ENCODE results near the gene STIMATE. TPM values are rescaled to one million over a fixed set of nuclear protein-coding genes. Genes with fewer than 3 reads are reported as not detected.

The STIMATE gene
- total and polyA plus RNA-seq, 7 experiments from 2014 or later: 3.0 to 44.9 (median 33.6) TPM

DNA sequence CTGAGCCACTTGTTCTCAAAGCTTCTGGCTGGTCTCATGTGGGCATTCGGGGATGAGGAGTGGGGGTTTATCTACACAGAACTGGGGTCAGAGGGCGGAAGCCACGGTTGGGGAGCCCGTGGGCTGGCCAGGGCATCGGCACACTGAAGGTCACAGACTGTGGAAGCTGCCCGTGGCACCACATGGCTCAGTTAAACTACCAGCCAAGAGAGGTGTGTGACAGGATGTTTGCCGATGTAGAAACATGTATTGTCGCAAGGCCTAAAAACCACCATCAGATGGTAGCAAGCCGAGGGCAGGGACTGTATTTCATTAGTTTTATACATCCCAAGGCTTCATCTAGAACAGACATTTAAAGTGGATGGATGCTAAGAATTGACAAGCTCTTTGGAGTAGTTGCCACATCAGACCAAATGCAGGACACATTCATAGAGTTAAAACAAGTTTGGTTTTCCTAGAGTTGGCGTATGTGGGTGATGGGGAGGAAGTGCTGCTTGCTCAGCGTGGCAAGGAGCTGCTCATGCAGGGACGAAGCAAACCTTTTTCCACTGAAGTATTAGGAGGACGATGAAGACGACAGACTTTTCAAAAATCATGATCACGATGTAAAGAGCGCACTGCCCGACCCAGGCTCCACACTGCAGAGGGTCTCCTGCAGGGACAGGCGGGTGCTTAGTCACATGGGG, 52.9 kb downstream of the STIMATE start:
- Mint-ChIP-seq H3K9me3 (no peaks in the 10 kb centered on the region), H3K4me3 (peak overlapping the region in 1 of 10 donors; percentile 37), H3K4me1 (peaks cover 1 to 16% (median 5%) of the 10 kb centered on the region in 7 donors), H3K27ac (peak overlapping the region in 3 of 9 donors; percentile 46 to 86 (median 56)), H3K27me3 (no peaks in the 10 kb centered on the region), H3K36me3 (peaks cover 4 to 42% (median 4%) of the 10 kb centered on the region in 5 donors)
- no peak overlapping the region for H3K4me3 ChIP-seq (ENCODE audit: low read length)
- peak; percentile 29 for ATAC-seq
- no peaks in the 10 kb centered on the region for H3K27me3 ChIP-seq (ENCODE audit: control insufficient read depth in 2 of 2, insufficient read depth in 2 of 2, low read length in 2 of 2)
- no peak for DNase-seq
- peaks cover under 1 to 2% of the 10 kb centered on the region in 2 donors for H3K4me1 ChIP-seq (ENCODE audit: control insufficient read depth in 2 of 2, insufficient read depth in 2 of 2, low read length in 2 of 2)
- no peaks in the 10 kb centered on the region for H3K9me3 ChIP-seq (ENCODE audit: control insufficient read depth in 2 of 3, low read length in 3 of 3)
- POLR2A ChIA-PET: no interaction called here
- no peak overlapping the region for H3K27ac ChIP-seq (ENCODE audit: low read depth, low read length)
- CTCF ChIA-PET: no interaction called here
- intact Hi-C loops (cut with micrococcal nuclease): loop anchor here in 1 of 2 donors (2.0 kb wide), 1 partner anchor 90 kb away; no protein-coding TSS in a partner anchor
- peaks cover 0 to 68% (median 8%) of the 10 kb centered on the region in 3 experiments for H3K36me3 ChIP-seq (ENCODE audit: control insufficient read depth in 2 of 3, insufficient read depth in 3 of 3, low read length in 3 of 3)

DNA sequence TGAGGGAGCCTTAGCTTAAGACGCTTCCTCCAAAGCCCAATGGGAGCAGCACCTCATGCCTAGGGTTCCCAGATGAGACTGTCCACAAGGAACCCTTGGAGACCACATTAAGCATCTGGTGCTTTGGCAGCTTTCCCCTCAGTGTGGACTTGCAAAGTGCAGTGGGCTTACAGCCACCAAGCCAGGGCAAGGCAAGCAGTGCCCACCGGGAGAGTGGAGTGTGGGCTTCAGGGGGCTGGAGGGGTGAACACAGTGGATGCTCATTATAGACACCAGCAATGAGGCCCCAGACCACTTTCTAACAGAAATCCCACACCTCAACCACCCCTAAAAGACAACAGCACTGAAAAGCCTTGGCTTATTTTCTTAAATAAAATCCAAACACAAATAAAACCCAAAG, 53.5 kb downstream of the STIMATE start:
- ChIA-PET POLR2A (no interaction called here), CTCF (no interaction called here)
- Mint-ChIP-seq H3K4me1 (peaks cover 6 to 19% (median 9%) of the 10 kb centered on the region in 7 donors), H3K4me3 (no peak overlapping the region), H3K9me3 (no peaks in the 10 kb centered on the region), H3K36me3 (peaks cover 4 to 37% (median 4%) of the 10 kb centered on the region in 5 donors), H3K27ac (no peak overlapping the region), H3K27me3 (no peaks in the 10 kb centered on the region)
- H3K4me1 ChIP-seq (ENCODE audit: control insufficient read depth in 2 of 2, insufficient read depth in 2 of 2, low read length in 2 of 2): peaks cover 6 to 8% of the 10 kb centered on the region in 2 donors
- no peak overlapping the region for H3K4me3 ChIP-seq (ENCODE audit: low read length)
- no peaks in the 10 kb centered on the region for H3K27me3 ChIP-seq (ENCODE audit: control insufficient read depth in 2 of 2, insufficient read depth in 2 of 2, low read length in 2 of 2)
- H3K9me3 ChIP-seq (ENCODE audit: control insufficient read depth in 2 of 3, low read length in 3 of 3): no peaks in the 10 kb centered on the region
- no peak for ATAC-seq
- intact Hi-C loops (cut with micrococcal nuclease): loop anchor here in 1 of 2 donors (2.0 kb wide), 1 partner anchor 91 kb away; no protein-coding TSS in a partner anchor
- peaks cover 0 to 63% (median 8%) of the 10 kb centered on the region in 3 experiments for H3K36me3 ChIP-seq (ENCODE audit: control insufficient read depth in 2 of 3, insufficient read depth in 3 of 3, low read length in 3 of 3)
- H3K27ac ChIP-seq (ENCODE audit: low read depth, low read length): no peak overlapping the region
- DNase-seq: no peak

DNA sequence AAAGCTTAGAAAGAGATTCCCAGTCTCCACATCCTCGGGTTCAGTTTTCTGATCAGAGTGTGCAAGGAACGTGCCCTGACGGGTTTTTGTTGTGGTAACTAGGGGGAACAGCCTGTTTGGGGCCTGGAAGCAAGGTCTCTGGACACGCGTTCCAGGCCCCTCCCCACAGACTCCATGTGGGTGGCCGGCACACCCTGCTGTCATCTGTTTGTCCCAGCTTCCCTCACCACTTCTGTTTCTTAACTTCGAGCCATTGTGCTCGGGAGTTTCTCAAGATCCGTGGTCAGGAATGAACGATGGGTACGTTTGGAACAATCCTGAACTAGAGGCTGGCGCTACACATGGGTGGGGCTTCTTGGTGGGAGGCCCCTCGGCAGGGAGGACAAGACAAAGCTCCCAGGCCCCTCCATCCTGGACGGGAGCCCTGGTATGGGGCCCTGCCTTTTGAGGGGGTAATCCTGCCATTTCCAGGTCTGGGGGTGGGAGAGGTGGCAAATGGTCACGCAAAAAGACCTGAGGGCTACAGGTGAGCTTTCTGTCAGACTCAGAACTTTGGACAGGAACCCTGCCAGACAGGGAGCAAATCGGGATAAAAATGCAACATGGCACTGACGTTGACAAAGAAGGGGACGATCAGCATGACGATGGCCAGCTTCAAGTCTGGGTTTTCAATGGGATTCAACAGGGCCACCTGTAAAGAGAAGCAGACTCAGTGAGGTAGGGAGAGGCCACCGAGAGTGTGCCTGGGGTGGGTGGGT, 54.1 kb downstream of the STIMATE start:
- no peaks in the 10 kb centered on the region for H3K9me3 ChIP-seq (ENCODE audit: control insufficient read depth in 2 of 3, low read length in 3 of 3)
- no peak overlapping the region for H3K4me3 ChIP-seq (ENCODE audit: low read length)
- ATAC-seq: no peak
- CTCF ChIA-PET: no interaction called here
- peaks cover 12% of the 10 kb centered on the region in 2 donors for H3K4me1 ChIP-seq (ENCODE audit: control insufficient read depth in 2 of 2, insufficient read depth in 2 of 2, low read length in 2 of 2)
- Mint-ChIP-seq H3K4me3 (no peak overlapping the region), H3K9me3 (no peaks in the 10 kb centered on the region), H3K27ac (no peak overlapping the region), H3K27me3 (no peaks in the 10 kb centered on the region), H3K4me1 (peaks cover 6 to 22% (median 15%) of the 10 kb centered on the region in 7 donors), H3K36me3 (peaks cover 4 to 35% (median 4%) of the 10 kb centered on the region in 5 donors)
- H3K27me3 ChIP-seq (ENCODE audit: control insufficient read depth in 2 of 2, insufficient read depth in 2 of 2, low read length in 2 of 2): no peaks in the 10 kb centered on the region
- peaks cover 0 to 57% (median 5%) of the 10 kb centered on the region in 3 experiments for H3K36me3 ChIP-seq (ENCODE audit: control insufficient read depth in 2 of 3, insufficient read depth in 3 of 3, low read length in 3 of 3)
- H3K27ac ChIP-seq (ENCODE audit: low read depth, low read length): no peak overlapping the region
- DNase-seq: no peak
- intact Hi-C loops (cut with micrococcal nuclease): no loop called here
- POLR2A ChIA-PET: no interaction called here

DNA sequence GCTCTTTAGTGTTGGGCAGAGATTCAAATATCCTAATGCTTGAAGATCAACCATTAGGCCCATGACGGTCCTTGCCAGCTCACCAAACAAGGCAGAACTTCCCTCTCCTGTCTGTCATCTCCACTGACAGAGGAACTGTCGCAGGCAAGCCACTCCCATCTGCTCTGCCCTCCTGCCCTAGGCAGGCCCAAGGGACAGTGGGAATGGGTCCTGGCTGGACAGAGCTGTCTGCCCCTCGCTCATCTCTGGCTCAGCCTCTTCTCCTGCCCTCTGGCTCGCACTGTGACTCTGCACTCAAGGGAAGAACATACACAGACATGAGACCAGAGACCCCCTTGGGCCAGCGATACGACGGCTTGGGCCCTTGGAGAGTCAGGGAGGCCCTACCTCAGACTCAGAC, 54.9 kb downstream of the STIMATE start:
- DNase-seq: no peak
- no peaks in the 10 kb centered on the region for H3K9me3 ChIP-seq (ENCODE audit: control insufficient read depth in 2 of 3, low read length in 3 of 3)
- peaks cover 12 to 21% of the 10 kb centered on the region in 2 donors for H3K4me1 ChIP-seq (ENCODE audit: control insufficient read depth in 2 of 2, insufficient read depth in 2 of 2, low read length in 2 of 2)
- Mint-ChIP-seq H3K9me3 (no peaks in the 10 kb centered on the region), H3K36me3 (peaks cover 4 to 33% (median 6%) of the 10 kb centered on the region in 5 donors), H3K4me3 (no peak overlapping the region), H3K27me3 (no peaks in the 10 kb centered on the region), H3K27ac (peak overlapping the region in 1 of 9 donors; percentile 12), H3K4me1 (peaks cover 10 to 30% (median 23%) of the 10 kb centered on the region in 7 donors)
- ChIA-PET POLR2A (no interaction called here), CTCF (no interaction called here)
- H3K36me3 ChIP-seq (ENCODE audit: control insufficient read depth in 2 of 3, insufficient read depth in 3 of 3, low read length in 3 of 3): peaks cover 0 to 48% (median 5%) of the 10 kb centered on the region in 3 experiments
- H3K27me3 ChIP-seq (ENCODE audit: control insufficient read depth in 2 of 2, insufficient read depth in 2 of 2, low read length in 2 of 2): no peaks in the 10 kb centered on the region
- no peak for ATAC-seq
- H3K27ac ChIP-seq (ENCODE audit: low read depth, low read length): no peak overlapping the region
- intact Hi-C loops (cut with micrococcal nuclease): no loop called here
- H3K4me3 ChIP-seq (ENCODE audit: low read length): no peak overlapping the region

DNA sequence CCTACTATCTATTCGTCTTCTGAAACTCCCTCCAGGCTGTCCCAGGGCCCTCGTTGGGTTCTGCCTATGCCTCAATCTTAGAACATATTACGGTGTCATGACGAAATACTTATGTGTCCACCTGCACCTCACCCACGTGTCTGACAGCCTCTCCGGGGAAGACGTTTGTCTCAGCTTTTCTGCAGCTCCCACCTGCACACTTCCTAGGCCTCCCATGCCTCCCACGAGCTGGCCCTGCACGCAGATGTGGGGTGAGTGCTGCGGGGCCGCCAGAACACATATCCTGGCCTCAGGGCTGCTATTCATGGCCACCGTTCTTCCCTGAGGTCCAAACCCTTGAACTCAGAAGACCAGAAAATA, 55.4 kb downstream of the STIMATE start:
- no peak overlapping the region for H3K4me3 ChIP-seq (ENCODE audit: low read length)
- H3K9me3 Mint-ChIP-seq: no peaks in the 10 kb centered on the region
- no peak overlapping the region for H3K4me3 Mint-ChIP-seq
- POLR2A ChIA-PET: no interaction called here
- H3K36me3 ChIP-seq (ENCODE audit: control insufficient read depth in 2 of 3, insufficient read depth in 3 of 3, low read length in 3 of 3): peaks cover 0 to 44% (median 5%) of the 10 kb centered on the region in 3 experiments
- DNase-seq (no peak), ATAC-seq (no peak)
- H3K4me1 Mint-ChIP-seq: peaks cover 12 to 32% (median 26%) of the 10 kb centered on the region in 7 donors
- CTCF ChIA-PET: interaction anchor here (0.7 kb wide), 1 partner anchor 123 kb away, joined by 3 read pairs; no protein-coding TSS in a partner anchor
- no peak overlapping the region for H3K27ac ChIP-seq (ENCODE audit: low read depth, low read length)
- intact Hi-C loops (cut with micrococcal nuclease): no loop called here
- H3K36me3 Mint-ChIP-seq: peaks cover 4 to 28% (median 7%) of the 10 kb centered on the region in 5 donors
- peak overlapping the region in 1 of 9 donors; percentile 38 for H3K27ac Mint-ChIP-seq
- H3K27me3 Mint-ChIP-seq: no peaks in the 10 kb centered on the region
- peaks cover 12 to 22% of the 10 kb centered on the region in 2 donors for H3K4me1 ChIP-seq (ENCODE audit: control insufficient read depth in 2 of 2, insufficient read depth in 2 of 2, low read length in 2 of 2)
- no peaks in the 10 kb centered on the region for H3K27me3 ChIP-seq (ENCODE audit: control insufficient read depth in 2 of 2, insufficient read depth in 2 of 2, low read length in 2 of 2)
- no peaks in the 10 kb centered on the region for H3K9me3 ChIP-seq (ENCODE audit: control insufficient read depth in 2 of 3, low read length in 3 of 3)

DNA sequence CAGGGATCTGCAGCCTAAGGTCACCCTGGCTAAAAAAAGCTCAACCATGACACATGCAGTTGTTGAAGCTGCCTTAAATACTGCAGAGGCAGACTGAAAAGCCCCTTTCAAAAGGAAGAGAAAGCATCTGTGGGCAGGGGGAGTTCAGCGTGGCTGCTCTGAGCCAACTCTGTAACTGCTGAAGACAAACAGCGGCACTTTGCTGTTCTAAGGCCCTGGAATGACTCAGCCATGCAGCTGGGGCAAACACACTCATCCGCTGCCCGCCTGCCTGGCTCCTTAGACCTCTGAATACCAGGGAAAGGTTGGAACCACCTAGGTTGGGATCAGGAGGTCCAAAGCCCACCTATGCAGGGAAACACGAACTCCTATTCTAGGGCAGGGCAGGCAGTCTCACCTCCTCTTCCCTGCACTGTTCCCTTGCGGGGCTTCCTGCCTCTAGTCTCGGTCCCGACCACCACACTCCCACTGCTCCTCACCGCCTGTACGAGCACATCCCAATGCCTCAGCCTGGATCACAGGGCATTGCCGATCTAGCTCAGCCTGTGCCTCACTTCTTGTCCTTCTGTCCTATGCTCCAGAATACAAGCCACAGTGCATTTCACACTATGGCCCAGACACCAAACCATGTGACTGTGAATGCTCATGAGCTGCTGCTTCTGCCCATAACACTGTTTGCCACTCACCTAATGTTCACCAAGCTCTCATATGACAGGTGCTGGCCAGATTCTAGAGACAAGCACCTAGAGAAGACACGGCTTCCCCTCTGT, 56.0 kb downstream of the STIMATE start:
- DNase-seq (no peak), ATAC-seq (no peak)
- Mint-ChIP-seq H3K4me1 (peaks cover 12 to 36% (median 26%) of the 10 kb centered on the region in 7 donors), H3K27me3 (no peaks in the 10 kb centered on the region), H3K4me3 (no peak overlapping the region), H3K9me3 (no peaks in the 10 kb centered on the region), H3K27ac (peak overlapping the region in 1 of 9 donors; percentile 38), H3K36me3 (peaks cover 4 to 26% (median 7%) of the 10 kb centered on the region in 5 donors)
- H3K27ac ChIP-seq (ENCODE audit: low read depth, low read length): no peak overlapping the region
- intact Hi-C loops (cut with micrococcal nuclease): no loop called here
- H3K9me3 ChIP-seq (ENCODE audit: control insufficient read depth in 2 of 3, low read length in 3 of 3): no peaks in the 10 kb centered on the region
- POLR2A ChIA-PET: no interaction called here
- CTCF ChIA-PET: interaction anchor here (0.7 kb wide), 1 partner anchor 123 kb away, joined by 3 read pairs; no protein-coding TSS in a partner anchor
- H3K36me3 ChIP-seq (ENCODE audit: control insufficient read depth in 2 of 3, insufficient read depth in 3 of 3, low read length in 3 of 3): peaks cover 0 to 44% (median 5%) of the 10 kb centered on the region in 3 experiments
- peaks cover 12 to 22% of the 10 kb centered on the region in 2 donors for H3K4me1 ChIP-seq (ENCODE audit: control insufficient read depth in 2 of 2, insufficient read depth in 2 of 2, low read length in 2 of 2)
- no peaks in the 10 kb centered on the region for H3K27me3 ChIP-seq (ENCODE audit: control insufficient read depth in 2 of 2, insufficient read depth in 2 of 2, low read length in 2 of 2)
- no peak overlapping the region for H3K4me3 ChIP-seq (ENCODE audit: low read length)
